GM04503 (cell line): ENCODE results near the gene NAV2.

Experiments
- DNase-seq: peaks from one replicate; pipeline ENCODE4 v3.0.0-alpha.2; 2012; ENCODE audit warnings: low read depth

The NAV2 gene

DNA sequence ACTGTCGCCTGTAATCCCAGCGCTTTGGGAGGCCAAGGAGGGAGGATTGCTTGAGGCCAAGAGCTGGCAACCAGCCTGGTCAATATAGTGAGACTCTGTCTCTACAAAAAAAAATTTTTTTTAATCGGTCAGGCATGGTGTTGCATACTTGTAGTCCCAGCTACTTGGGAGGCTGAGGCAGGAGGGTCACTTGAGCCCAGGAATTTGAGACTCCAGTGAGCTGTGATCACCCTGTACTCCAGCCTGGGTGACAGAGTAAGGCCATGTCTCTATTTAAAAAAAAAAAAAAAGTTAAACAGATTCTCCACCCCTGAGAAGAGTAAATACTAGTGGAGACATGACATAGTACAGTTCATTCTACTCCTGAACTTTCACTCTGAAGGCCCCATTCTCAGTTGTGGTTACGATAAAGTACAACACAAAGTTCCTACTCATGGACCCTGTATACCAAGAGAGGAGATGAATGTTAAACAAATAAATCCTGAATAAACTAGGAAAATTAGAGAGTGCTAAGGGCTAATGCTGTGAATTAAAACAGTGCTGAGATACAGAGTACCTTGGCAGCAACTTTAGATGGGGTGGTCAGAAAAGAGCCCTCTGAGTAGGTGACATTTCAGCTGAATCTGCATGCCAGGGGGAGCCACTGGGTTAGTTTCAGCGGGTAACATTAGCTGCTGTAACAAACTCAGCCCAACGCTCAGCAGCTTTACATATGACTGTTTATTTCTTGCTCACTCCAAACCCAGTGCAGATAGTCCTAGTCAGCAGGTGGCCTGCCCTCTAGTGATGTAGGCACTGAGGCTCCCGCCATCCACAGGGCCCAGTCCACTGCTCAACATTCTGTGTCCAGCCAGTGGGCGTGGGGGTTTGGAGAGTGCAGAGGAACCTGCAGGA, 372.5 kb downstream of the NAV2 start:
- DNase-seq = no peak

DNA sequence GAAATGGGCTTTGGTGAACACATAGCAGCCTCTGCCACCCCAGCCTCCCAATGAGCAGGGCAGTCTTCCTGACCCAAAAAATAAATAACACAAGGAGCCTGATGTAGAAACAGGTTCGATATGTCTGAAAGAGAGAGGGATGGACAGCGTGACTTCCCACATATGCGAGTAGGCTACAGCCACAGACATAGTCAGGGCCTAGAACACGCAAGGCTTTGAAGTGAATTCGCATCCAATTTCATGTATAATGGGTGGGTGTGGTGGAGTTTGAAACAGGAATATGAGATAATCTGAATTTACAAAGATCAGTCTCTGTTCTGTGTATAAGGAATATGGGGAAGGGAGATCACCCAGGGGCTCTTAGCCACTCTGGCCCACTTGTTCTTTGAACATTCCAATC, 373.3 kb downstream of the NAV2 start:
- DNase-seq = no peak

GRCh38 chr11:20087118-20087521, 374.5 kb downstream of the NAV2 start:
- peak; percentile 72 for DNase-seq

GRCh38 chr11:20088397-20089225, 376.0 kb downstream of the NAV2 start:
- DNase-seq = no peak

- DNase-seq = no peak
Measured at GRCh38 chr11:20089367-20089766, 376.7 kb downstream of the NAV2 start.

GRCh38 chr11:20089796-20090653, 377.4 kb downstream of the NAV2 start:
- no peak for DNase-seq

- no peak for DNase-seq
Measured at GRCh38 chr11:20090654-20091374, 378.2 kb downstream of the NAV2 start.

GRCh38 chr11:20093775-20094174, 381.1 kb downstream of the NAV2 start:
- no peak for DNase-seq

DNA sequence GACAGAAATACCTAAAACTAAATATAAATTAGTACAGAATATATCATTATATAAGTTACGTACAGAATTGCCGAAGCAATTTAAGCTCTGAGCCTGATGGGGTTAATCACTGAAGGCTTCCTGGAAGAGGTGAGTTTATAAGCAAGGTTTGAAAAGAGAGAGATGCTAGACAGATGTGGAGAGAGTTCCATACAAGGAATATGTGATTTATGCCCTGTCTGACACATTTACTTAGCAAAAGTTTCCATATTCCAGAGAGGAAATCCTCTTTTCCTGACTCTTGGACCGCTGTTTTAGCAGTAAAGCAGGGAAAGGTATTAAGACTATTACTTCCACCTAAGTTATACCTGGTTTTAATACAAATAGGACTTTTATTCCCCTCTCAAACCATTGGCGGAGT, 382.6 kb downstream of the NAV2 start:
- DNase-seq = no peak

- peak; percentile 91 for DNase-seq
Measured at GRCh38 chr11:20097319-20098221, 384.9 kb downstream of the NAV2 start.

- DNase-seq = no peak
Measured at GRCh38 chr11:20099527-20099926, 386.9 kb downstream of the NAV2 start.

DNA sequence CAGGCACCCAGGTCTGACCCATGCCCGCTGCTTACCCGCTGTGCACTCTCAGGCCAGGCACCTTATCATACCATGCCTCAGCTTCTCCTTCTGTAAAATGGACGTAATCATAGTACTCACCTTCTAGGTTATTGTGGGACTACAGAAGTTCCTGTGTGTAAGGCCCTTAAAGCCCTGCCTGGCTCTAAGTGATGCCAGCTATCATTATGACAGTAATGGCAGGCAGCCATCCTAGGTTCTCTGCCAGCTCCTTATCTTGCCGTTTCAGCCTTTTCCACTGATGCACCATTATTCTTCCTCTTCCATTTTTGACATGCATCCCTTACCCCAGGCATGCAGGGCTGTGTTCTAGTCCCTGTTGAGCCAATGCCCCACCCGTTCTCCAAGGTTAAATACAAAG, 389.8 kb downstream of the NAV2 start:
- DNase-seq = no peak

DNA sequence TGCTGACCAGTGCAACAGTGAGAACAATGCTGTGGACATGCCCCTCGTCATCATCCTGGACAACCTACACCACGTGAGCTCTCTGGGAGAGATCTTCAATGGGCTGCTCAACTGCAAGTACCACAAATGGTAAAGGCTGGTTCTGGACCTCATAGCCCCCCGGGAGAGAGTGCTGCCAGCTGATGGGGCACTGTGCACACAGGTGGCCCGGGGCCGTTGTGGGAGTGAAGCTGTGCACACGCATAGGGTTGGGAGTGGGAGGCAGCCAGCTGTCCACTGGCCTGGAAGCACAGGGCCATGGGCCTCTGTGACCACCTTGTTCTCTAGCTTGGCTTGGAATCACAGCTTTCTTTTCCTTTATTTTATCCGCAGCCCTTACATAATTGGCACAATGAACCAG, 390.6 kb downstream of the NAV2 start:
- DNase-seq = no peak

DNA sequence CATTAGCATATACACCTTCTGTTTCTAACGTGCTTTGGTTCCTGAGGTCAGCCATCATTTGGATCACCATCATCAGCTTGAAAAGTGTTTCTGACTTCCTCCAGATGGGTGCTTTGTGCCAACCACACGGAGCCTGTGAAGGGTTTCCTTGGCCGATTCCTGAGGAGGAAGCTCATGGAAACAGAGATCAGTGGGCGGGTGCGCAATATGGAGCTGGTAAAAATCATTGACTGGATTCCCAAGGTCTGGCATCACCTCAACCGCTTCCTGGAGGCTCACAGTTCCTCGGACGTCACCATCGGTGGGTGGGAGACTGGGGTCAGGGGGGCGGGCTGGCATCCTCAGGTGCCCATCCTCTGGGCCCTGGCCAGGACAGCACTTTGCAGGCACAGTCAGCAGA, 392.8 kb downstream of the NAV2 start:
- DNase-seq = no peak

DNA sequence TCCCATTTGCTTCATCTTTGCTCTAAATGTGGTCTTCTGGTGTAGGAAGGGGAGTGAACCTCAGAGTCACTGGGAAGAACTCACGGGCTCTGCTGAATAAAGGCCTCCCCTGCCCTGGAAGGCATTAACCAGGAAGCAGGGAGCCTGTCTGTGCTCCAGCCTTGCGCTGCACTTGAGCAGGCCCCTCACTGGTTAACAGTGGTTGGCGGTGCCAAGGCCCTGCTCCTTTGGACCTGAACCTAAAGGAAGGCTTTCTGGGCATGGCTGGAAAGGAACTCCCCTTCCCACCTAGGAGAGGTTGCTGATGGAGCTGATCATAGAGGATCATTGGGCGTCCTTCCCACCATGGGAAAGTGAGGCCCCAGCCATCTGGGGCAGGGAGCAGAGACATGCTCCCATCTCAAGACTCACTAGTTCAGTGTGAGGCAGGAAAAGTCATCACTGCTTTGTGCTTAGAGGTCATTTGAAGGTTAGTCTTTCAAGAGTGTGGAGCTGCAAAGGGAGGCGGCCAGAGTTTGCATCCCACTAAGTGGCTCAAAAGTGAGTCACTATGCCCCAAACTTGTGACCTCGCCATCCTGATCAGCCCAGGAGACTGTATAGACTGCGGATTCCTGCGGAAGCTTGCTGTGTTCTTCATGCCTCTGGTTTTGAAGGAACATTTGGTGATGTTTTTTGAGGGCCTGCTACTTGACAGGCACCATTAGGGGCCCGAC, 397.3 kb downstream of the NAV2 start:
- DNase-seq = no peak

DNA sequence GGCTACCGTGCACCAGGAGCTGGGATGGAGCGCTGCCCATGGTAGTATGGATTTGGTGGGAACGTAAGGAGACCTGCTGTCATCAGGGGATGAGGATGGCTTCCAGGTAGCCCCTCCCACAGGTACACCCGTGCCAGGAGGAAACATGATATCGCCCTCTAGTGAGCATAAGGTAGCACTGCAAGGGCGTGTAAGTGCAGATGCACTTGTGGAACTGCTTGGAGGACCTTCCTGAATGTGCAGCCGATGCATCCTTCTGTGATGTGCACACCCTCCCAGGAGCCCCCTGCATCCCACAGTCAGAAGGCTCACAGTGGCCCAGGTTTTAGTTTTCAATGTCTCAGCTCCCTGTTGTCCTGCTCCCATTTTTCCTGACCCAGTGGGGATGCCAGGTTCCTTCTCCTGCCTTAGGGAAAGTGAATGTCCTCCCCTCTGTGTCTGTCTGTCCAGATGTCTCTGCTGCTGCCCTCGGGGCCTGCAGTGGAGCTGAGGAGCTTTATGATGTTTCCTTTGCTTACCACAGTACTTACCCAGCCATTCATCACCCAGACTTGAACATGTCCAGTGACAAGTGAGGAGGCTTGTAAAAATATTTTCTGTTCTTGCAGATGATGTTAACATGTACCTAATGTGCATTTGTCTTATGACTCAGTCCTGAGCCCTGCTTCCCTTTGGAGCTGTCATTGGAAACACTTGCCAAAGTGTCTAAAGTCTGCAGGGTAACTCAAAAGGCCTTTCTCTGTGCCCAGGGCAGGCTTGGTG, 398.5 kb downstream of the NAV2 start:
- DNase-seq = peak; percentile 74

- DNase-seq = no peak
Measured at GRCh38 chr11:20111871-20112270, 399.2 kb downstream of the NAV2 start.

GRCh38 chr11:20112291-20113148, 399.9 kb downstream of the NAV2 start:
- DNase-seq = peak; percentile 83
